WTC11 (cell line): ENCODE results near the gene AVEN. TPM values are rescaled to one million over a fixed set of nuclear protein-coding genes. Genes with fewer than 3 reads are reported as not detected.

Experiments used
- ATAC-seq: fragments of 200-7000 bp; cut with Tn5 transposase; 2 replicates; pipeline ENCODE4 v1.10.0; 2021; ENCODE audit warnings: mild to moderate bottlenecking, moderate library complexity
- CTCF ChIA-PET: fragments of 300-600 bp; sonication (Branson Sonifier 250); formaldehyde crosslinking; loops from one replicate; lab custom pipeline; 2021; ENCODE audit warnings: antibody characterized with exemption; lab: Charles Lee
- POLR2A ChIA-PET: fragments of 350-600 bp; sonication (Branson Sonifier 250); formaldehyde crosslinking; loops from one replicate; lab custom pipeline; 2021; ENCODE audit warnings: antibody characterized with exemption; lab: Charles Lee
- DNase-seq: peaks from one replicate; pipeline ENCODE4 v3.0.0; 2021; ENCODE audit warnings: low spot score
- H3K27ac Mint-ChIP-seq: 2 replicates; pipeline ENCODE4 v1.8.0; 2021; ENCODE audit warnings: mixed read lengths
- H3K27me3 Mint-ChIP-seq: 2 replicates; pipeline ENCODE4 v1.8.0; 2021; ENCODE audit warnings: low read depth, mild to moderate bottlenecking, moderate library complexity, mixed read lengths
- H3K36me3 Mint-ChIP-seq: 2 replicates; pipeline ENCODE4 v1.8.0; 2021; ENCODE audit warnings: mixed read lengths
- H3K4me1 Mint-ChIP-seq: 2 replicates; pipeline ENCODE4 v1.8.0; 2022; ENCODE audit warnings: mixed read lengths
- H3K4me3 Mint-ChIP-seq: 2 replicates; pipeline ENCODE4 v1.8.0; 2021; ENCODE audit warnings: mild to moderate bottlenecking, moderate library complexity, mixed read lengths
- H3K9me3 Mint-ChIP-seq: 2 replicates; pipeline ENCODE4 v1.8.0; 2021; ENCODE audit warnings: mixed read lengths
- ETV6 ChIP-seq: sonication (generic); formaldehyde crosslinking; IDR thresholded peaks from 2 replicates; pipeline ENCODE4 v1.8.1; 2022; ENCODE audit warnings: mild to moderate bottlenecking, missing genetic modification reagents
- GRHL2 ChIP-seq: fragments of 250-450 bp; sonication (Bioruptor Pico); IDR thresholded peaks from 2 replicates; pipeline ENCODE4 v1.8.0; 2022; ENCODE audit warnings: mild to moderate bottlenecking, moderate library complexity; ENCODE audit not compliant: insufficient replicate concordance, severe bottlenecking
- IRF2 ChIP-seq: sonication (generic); formaldehyde crosslinking; IDR thresholded peaks from 2 replicates; pipeline ENCODE4 v1.8.0; 2022; ENCODE audit warnings: low read depth, missing genetic modification reagents, borderline replicate concordance
- RELA ChIP-seq: sonication (generic); formaldehyde crosslinking; IDR thresholded peaks from 2 replicates; pipeline ENCODE4 v1.8.1; 2022; ENCODE audit warnings: missing genetic modification reagents, mild to moderate bottlenecking, borderline replicate concordance
- RORB ChIP-seq: fragments of 250-450 bp; sonication (Bioruptor Pico); IDR thresholded peaks from 2 replicates; pipeline ENCODE4 v1.9.0; 2021; ENCODE audit warnings: mild to moderate bottlenecking
- ZNF263 ChIP-seq: sonication (generic); formaldehyde crosslinking; IDR thresholded peaks from 2 replicates; pipeline ENCODE4 v1.8.1; 2022; ENCODE audit warnings: low read depth, mild to moderate bottlenecking, moderate library complexity, missing genetic modification reagents
- ZNF396 ChIP-seq: fragments of 250-450 bp; sonication (Bioruptor Pico); IDR thresholded peaks from 2 replicates; pipeline ENCODE4 v1.8.0; 2021; ENCODE audit warnings: mild to moderate bottlenecking, moderate library complexity, borderline replicate concordance
- total RNA-seq: library from RNA; stranded (reverse); gene quantifications from 3 replicates; pipeline ENCODE4 v1.2.3, GENCODE V29; 2021
- TF ChIP-seq, protein P1 (sequence below): sonication (generic); formaldehyde crosslinking; IDR thresholded peaks from 2 replicates; pipeline ENCODE4 v1.8.1; 2023; ENCODE audit warnings: mild to moderate bottlenecking, missing genetic modification reagents, moderate library complexity
- TF ChIP-seq, protein P2 (sequence below): sonication (generic); formaldehyde crosslinking; IDR thresholded peaks from 2 replicates; pipeline ENCODE4 v1.8.0; 2023; ENCODE audit warnings: mild to moderate bottlenecking, missing genetic modification reagents
- TF ChIP-seq, protein P3 (sequence below): sonication (generic); formaldehyde crosslinking; IDR thresholded peaks from 2 replicates; pipeline ENCODE4 v1.8.1; 2023; ENCODE audit warnings: mild to moderate bottlenecking, missing genetic modification reagents
- TF ChIP-seq, protein P4 (sequence below): sonication (generic); formaldehyde crosslinking; IDR thresholded peaks from 2 replicates; pipeline ENCODE4 v1.8.0; 2022; ENCODE audit warnings: mild to moderate bottlenecking, missing genetic modification reagents
- TF ChIP-seq, protein P5 (sequence below): sonication (generic); formaldehyde crosslinking; IDR thresholded peaks from 2 replicates; pipeline ENCODE4 v1.8.1; 2023; ENCODE audit warnings: mild to moderate bottlenecking, missing genetic modification reagents, borderline replicate concordance
- TF ChIP-seq, protein P6 (sequence below): sonication (generic); formaldehyde crosslinking; IDR thresholded peaks from 2 replicates; pipeline ENCODE4 v1.8.0; 2022; ENCODE audit warnings: missing genetic modification reagents
- TF ChIP-seq, protein P7 (sequence below): sonication (generic); formaldehyde crosslinking; IDR thresholded peaks from 2 replicates; pipeline ENCODE4 v1.8.1; 2022; ENCODE audit warnings: low read depth, mild to moderate bottlenecking, moderate library complexity, missing genetic modification reagents, borderline replicate concordance
- TF ChIP-seq, protein P8 (sequence below): fragments of 250-450 bp; sonication (Bioruptor Pico); IDR thresholded peaks from 2 replicates; pipeline ENCODE4 v1.9.0; 2021; ENCODE audit warnings: mild to moderate bottlenecking

AVEN gene
- total RNA-seq, 1 experiment from 2014 or later: 12.4 TPM

DNA sequence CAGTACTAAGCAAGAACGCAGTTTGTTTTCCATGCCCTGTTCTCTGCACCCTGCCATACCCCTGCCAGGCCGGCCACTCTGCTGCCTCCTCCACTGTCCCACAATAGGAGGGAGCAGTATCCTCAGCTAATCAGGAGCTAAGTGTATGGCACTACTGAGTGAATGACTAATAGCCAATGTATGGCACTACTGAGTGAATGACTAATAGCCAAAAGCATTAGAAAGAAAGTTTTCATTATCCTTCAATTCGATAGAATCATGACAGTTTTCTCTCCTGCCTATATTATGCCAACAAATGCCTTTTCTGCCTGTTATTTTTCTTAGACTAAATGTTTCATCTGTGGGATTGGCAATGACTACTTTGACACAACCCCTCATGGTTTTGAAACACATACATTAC is 178.2 kb downstream of the AVEN start (continued):
- no peak for TF ChIP-seq GRHL2

DNA sequence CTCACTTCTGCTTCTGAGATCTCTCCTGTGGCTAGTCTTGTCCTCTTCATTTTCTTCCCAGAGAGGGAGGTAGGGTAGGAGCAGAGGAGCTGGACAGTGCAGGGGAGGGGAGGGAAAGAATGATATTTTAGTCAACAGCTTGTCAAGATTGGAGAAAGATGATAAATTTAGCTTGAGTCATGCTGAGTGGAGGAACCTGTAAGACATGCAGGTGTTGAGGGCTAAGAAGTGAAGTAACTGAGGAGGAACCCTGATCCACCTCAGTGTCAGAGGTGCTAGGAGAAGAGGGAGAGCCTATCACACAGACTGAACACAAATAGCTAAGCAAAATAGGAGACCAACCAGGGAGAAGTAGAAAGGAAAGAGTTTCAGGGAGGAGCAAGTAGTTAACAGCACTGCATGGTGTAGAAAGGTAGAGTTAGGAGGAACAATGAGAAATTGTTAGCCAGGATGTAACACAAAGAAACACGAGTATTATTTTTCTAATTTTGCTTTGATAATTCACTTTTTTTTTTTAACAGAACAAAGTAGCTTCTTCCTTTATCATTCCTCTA is 178.9 kb downstream of the AVEN start:
- POLR2A ChIA-PET: no interaction called here
- ATAC-seq (peak; percentile 84), DNase-seq (no peak)
- Mint-ChIP-seq H3K27ac (peak overlapping the region; percentile 33; the same call in 1 of the 2 replicates), H3K36me3 (no peaks in the 10 kb centered on the region; the same call in 1 of the 2 replicates), H3K4me1 (peaks cover 17% of the 10 kb centered on the region), H3K9me3 (no peaks in the 10 kb centered on the region), H3K4me3 (no peak overlapping the region), H3K27me3 (no peaks in the 10 kb centered on the region)
- CTCF ChIA-PET: interaction anchor here (0.7 kb wide), 1 partner anchor 94 kb away, joined by 3 read pairs; no protein-coding TSS in a partner anchor
- no peak for TF ChIP-seq IRF2
- TF ChIP-seq, protein P1, sequence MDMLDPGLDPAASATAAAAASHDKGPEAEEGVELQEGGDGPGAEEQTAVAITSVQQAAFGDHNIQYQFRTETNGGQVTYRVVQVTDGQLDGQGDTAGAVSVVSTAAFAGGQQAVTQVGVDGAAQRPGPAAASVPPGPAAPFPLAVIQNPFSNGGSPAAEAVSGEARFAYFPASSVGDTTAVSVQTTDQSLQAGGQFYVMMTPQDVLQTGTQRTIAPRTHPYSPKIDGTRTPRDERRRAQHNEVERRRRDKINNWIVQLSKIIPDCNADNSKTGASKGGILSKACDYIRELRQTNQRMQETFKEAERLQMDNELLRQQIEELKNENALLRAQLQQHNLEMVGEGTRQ: no peak
- no peak for TF ChIP-seq RORB (CRISPR knock-in tag)
- TF ChIP-seq RELA (CRISPR knock-in tag): no peak
- TF ChIP-seq, protein P2, sequence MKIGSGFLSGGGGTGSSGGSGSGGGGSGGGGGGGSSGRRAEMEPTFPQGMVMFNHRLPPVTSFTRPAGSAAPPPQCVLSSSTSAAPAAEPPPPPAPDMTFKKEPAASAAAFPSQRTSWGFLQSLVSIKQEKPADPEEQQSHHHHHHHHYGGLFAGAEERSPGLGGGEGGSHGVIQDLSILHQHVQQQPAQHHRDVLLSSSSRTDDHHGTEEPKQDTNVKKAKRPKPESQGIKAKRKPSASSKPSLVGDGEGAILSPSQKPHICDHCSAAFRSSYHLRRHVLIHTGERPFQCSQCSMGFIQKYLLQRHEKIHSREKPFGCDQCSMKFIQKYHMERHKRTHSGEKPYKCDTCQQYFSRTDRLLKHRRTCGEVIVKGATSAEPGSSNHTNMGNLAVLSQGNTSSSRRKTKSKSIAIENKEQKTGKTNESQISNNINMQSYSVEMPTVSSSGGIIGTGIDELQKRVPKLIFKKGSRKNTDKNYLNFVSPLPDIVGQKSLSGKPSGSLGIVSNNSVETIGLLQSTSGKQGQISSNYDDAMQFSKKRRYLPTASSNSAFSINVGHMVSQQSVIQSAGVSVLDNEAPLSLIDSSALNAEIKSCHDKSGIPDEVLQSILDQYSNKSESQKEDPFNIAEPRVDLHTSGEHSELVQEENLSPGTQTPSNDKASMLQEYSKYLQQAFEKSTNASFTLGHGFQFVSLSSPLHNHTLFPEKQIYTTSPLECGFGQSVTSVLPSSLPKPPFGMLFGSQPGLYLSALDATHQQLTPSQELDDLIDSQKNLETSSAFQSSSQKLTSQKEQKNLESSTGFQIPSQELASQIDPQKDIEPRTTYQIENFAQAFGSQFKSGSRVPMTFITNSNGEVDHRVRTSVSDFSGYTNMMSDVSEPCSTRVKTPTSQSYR (CRISPR knock-in tag): no peak
- TF ChIP-seq, protein P3, sequence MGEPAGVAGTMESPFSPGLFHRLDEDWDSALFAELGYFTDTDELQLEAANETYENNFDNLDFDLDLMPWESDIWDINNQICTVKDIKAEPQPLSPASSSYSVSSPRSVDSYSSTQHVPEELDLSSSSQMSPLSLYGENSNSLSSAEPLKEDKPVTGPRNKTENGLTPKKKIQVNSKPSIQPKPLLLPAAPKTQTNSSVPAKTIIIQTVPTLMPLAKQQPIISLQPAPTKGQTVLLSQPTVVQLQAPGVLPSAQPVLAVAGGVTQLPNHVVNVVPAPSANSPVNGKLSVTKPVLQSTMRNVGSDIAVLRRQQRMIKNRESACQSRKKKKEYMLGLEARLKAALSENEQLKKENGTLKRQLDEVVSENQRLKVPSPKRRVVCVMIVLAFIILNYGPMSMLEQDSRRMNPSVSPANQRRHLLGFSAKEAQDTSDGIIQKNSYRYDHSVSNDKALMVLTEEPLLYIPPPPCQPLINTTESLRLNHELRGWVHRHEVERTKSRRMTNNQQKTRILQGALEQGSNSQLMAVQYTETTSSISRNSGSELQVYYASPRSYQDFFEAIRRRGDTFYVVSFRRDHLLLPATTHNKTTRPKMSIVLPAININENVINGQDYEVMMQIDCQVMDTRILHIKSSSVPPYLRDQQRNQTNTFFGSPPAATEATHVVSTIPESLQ (CRISPR knock-in tag): no peak
- TF ChIP-seq ZNF396 (CRISPR knock-in tag): no peak
- TF ChIP-seq, protein P4, sequence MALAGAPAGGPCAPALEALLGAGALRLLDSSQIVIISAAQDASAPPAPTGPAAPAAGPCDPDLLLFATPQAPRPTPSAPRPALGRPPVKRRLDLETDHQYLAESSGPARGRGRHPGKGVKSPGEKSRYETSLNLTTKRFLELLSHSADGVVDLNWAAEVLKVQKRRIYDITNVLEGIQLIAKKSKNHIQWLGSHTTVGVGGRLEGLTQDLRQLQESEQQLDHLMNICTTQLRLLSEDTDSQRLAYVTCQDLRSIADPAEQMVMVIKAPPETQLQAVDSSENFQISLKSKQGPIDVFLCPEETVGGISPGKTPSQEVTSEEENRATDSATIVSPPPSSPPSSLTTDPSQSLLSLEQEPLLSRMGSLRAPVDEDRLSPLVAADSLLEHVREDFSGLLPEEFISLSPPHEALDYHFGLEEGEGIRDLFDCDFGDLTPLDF (CRISPR knock-in tag): no peak
- TF ChIP-seq, protein P5, sequence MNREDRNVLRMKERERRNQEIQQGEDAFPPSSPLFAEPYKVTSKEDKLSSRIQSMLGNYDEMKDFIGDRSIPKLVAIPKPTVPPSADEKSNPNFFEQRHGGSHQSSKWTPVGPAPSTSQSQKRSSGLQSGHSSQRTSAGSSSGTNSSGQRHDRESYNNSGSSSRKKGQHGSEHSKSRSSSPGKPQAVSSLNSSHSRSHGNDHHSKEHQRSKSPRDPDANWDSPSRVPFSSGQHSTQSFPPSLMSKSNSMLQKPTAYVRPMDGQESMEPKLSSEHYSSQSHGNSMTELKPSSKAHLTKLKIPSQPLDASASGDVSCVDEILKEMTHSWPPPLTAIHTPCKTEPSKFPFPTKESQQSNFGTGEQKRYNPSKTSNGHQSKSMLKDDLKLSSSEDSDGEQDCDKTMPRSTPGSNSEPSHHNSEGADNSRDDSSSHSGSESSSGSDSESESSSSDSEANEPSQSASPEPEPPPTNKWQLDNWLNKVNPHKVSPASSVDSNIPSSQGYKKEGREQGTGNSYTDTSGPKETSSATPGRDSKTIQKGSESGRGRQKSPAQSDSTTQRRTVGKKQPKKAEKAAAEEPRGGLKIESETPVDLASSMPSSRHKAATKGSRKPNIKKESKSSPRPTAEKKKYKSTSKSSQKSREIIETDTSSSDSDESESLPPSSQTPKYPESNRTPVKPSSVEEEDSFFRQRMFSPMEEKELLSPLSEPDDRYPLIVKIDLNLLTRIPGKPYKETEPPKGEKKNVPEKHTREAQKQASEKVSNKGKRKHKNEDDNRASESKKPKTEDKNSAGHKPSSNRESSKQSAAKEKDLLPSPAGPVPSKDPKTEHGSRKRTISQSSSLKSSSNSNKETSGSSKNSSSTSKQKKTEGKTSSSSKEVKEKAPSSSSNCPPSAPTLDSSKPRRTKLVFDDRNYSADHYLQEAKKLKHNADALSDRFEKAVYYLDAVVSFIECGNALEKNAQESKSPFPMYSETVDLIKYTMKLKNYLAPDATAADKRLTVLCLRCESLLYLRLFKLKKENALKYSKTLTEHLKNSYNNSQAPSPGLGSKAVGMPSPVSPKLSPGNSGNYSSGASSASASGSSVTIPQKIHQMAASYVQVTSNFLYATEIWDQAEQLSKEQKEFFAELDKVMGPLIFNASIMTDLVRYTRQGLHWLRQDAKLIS (CRISPR knock-in tag): no peak
- TF ChIP-seq, protein P6, sequence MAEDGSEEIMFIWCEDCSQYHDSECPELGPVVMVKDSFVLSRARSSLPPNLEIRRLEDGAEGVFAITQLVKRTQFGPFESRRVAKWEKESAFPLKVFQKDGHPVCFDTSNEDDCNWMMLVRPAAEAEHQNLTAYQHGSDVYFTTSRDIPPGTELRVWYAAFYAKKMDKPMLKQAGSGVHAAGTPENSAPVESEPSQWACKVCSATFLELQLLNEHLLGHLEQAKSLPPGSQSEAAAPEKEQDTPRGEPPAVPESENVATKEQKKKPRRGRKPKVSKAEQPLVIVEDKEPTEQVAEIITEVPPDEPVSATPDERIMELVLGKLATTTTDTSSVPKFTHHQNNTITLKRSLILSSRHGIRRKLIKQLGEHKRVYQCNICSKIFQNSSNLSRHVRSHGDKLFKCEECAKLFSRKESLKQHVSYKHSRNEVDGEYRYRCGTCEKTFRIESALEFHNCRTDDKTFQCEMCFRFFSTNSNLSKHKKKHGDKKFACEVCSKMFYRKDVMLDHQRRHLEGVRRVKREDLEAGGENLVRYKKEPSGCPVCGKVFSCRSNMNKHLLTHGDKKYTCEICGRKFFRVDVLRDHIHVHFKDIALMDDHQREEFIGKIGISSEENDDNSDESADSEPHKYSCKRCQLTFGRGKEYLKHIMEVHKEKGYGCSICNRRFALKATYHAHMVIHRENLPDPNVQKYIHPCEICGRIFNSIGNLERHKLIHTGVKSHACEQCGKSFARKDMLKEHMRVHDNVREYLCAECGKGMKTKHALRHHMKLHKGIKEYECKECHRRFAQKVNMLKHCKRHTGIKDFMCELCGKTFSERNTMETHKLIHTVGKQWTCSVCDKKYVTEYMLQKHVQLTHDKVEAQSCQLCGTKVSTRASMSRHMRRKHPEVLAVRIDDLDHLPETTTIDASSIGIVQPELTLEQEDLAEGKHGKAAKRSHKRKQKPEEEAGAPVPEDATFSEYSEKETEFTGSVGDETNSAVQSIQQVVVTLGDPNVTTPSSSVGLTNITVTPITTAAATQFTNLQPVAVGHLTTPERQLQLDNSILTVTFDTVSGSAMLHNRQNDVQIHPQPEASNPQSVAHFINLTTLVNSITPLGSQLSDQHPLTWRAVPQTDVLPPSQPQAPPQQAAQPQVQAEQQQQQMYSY (CRISPR knock-in tag): no peak
- TF ChIP-seq, protein P7, sequence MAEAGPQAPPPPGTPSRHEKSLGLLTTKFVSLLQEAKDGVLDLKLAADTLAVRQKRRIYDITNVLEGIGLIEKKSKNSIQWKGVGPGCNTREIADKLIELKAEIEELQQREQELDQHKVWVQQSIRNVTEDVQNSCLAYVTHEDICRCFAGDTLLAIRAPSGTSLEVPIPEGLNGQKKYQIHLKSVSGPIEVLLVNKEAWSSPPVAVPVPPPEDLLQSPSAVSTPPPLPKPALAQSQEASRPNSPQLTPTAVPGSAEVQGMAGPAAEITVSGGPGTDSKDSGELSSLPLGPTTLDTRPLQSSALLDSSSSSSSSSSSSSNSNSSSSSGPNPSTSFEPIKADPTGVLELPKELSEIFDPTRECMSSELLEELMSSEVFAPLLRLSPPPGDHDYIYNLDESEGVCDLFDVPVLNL: no peak
- TF ChIP-seq, protein P8, sequence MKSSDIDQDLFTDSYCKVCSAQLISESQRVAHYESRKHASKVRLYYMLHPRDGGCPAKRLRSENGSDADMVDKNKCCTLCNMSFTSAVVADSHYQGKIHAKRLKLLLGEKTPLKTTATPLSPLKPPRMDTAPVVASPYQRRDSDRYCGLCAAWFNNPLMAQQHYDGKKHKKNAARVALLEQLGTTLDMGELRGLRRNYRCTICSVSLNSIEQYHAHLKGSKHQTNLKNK (CRISPR knock-in tag): no peak
- TF ChIP-seq ZNF263: no peak
- TF ChIP-seq ETV6 (CRISPR knock-in tag): no peak
